Effector memory CD8-positive, alpha-beta T cell (primary cell): ENCODE measurements around the gene CYP24A1.

Experiments
- ATAC-seq: fragments of 150-1000 bp; cut with Tn5 transposase; replicated peaks from 2 replicates; pipeline ENCODE4 v1.10.0; 2021; ENCODE audit warnings: mild to moderate bottlenecking, moderate library complexity
- DNase-seq, 3 experiments: peaks; one replicate each; pipeline ENCODE4 v3.0.0; 2021
- H3K27ac Mint-ChIP-seq, 2 donors: one replicate each; pipeline ENCODE4 v1.8.0; 2022; ENCODE audit warnings: mild to moderate bottlenecking in 2 of 2, mixed read lengths in 2 of 2, moderate library complexity in 2 of 2
- H3K27me3 Mint-ChIP-seq, 2 donors: one replicate each; pipeline ENCODE4 v1.8.0; 2022; ENCODE audit warnings: mixed read lengths in 2 of 2
- H3K36me3 Mint-ChIP-seq: one replicate; pipeline ENCODE4 v1.8.0; 2022; ENCODE audit warnings: mild to moderate bottlenecking, moderate library complexity, mixed read lengths; ENCODE audit not compliant: insufficient read depth
- H3K4me1 Mint-ChIP-seq, 2 donors: one replicate each; pipeline ENCODE4 v1.8.0; 2022; ENCODE audit warnings: low read depth in 2 of 2, mixed read lengths in 2 of 2
- H3K4me3 Mint-ChIP-seq, 2 donors: one replicate each; pipeline ENCODE4 v1.8.0; 2022; ENCODE audit warnings: mild to moderate bottlenecking in 2 of 2, mixed read lengths in 2 of 2, moderate library complexity in 2 of 2
- H3K9me3 Mint-ChIP-seq, 2 donors: one replicate each; pipeline ENCODE4 v1.8.0; 2022; ENCODE audit warnings: mixed read lengths in 2 of 2

The CYP24A1 gene

DNA sequence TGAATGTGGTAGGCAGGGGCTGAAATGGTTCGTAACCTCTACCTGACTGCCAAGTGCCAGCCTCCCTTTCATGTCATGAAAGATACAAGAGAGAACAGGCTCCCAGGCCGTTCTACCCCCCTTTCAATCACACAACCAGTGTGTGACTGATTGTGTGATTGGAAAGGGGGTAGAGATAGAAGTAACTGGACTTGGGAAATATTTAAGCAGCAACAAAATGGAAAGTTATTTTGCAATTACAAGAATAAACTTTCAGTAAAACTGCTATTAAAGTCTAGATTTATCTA is 20.8 kb downstream of the CYP24A1 start:
- DNase-seq (no peak), ATAC-seq (no peak)
- Mint-ChIP-seq H3K4me3 (no peak overlapping the region), H3K27me3 (peaks cover 30 to 33% of the 10 kb centered on the region in 2 donors), H3K9me3 (no peaks in the 10 kb centered on the region), H3K36me3 (no peaks in the 10 kb centered on the region), H3K27ac (no peak overlapping the region), H3K4me1 (no peaks in the 10 kb centered on the region)

DNA sequence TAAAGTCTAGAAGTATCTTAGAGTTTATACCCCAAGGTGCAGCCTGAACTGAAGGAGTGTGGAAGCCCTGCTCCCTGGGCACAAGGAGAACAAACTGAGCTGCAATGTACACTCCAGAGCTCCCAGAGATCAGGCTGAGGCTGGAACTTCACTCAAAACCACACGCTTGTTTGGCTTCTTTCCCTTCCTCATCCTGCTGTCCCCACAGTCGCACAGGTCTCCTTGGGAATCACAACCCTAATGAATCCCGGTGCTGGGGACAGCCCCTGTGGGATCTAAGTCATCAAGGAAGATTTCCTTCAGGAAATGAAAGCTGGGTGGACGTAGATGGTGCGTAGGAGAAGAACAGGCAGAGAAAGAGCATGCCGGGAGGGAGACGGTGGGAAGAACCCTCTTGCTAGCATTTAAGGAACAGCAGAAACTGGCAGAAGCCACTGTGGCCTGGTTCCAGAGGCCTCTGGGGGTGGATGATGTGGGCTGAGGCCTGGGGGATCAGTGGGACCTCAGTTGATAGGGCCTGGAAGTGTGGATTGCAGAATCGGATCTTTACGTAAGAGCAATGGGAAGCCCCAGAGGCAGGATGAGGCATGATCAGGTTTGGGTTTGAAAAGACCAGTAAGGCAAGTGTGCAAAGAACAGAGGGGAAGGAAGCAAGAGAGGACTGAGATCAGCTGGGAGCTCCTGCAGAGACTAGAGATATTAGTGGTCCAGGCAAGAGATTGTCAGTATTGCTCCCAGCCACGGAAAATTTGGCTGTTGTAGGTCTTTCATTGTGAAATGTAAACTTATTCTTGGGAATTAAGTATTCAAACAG is 21.4 kb downstream of the CYP24A1 start:
- peaks cover 24 to 29% of the 10 kb centered on the region in 2 donors for H3K27me3 Mint-ChIP-seq
- no peaks in the 10 kb centered on the region for H3K9me3 Mint-ChIP-seq
- H3K4me3 Mint-ChIP-seq, result no peak overlapping the region
- ATAC-seq (no peak), DNase-seq (no peak)
- no peaks in the 10 kb centered on the region for H3K4me1 Mint-ChIP-seq
- H3K36me3 Mint-ChIP-seq, result no peaks in the 10 kb centered on the region
- H3K27ac Mint-ChIP-seq, result no peak overlapping the region

DNA sequence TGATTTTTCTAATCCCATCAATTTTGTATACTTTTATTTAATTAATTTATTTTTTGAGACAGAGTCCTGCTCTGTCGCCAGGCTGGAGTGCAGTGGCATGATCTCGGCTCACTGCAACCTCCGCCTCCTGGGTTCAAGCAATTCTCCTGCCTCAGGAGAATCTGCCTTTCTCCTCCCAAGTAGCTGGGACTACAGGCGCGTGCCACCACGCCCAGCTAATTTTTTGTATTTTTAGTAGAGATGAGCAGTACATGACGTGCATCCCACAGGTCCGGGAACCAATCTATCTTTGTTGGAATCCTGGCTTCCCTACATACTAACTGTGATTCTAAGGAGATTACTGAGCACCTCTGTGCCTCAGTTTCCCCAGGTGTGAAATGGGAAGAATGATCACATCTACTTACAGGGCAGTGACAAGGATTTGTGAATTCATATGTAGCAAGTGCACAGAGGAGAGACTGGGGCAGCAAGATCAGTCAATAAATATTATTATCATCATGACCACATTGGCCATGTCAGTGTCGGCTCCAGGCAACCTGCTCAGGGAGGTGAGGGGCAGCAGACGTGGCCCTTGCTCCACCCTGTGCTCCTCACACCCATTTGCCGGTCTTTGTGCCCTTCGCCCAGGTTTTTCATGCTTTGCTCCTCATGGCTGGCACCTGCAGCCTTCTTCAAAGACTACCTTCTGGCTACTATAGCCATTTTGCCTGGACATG is 22.1 kb downstream of the CYP24A1 start:
- H3K4me3 Mint-ChIP-seq, result no peak overlapping the region
- no peaks in the 10 kb centered on the region for H3K36me3 Mint-ChIP-seq
- no peak for ATAC-seq
- H3K27me3 Mint-ChIP-seq, result peaks cover 17 to 25% of the 10 kb centered on the region in 2 donors
- no peak overlapping the region for H3K27ac Mint-ChIP-seq
- H3K4me1 Mint-ChIP-seq, result no peaks in the 10 kb centered on the region
- no peaks in the 10 kb centered on the region for H3K9me3 Mint-ChIP-seq
- DNase-seq, result no peak

DNA sequence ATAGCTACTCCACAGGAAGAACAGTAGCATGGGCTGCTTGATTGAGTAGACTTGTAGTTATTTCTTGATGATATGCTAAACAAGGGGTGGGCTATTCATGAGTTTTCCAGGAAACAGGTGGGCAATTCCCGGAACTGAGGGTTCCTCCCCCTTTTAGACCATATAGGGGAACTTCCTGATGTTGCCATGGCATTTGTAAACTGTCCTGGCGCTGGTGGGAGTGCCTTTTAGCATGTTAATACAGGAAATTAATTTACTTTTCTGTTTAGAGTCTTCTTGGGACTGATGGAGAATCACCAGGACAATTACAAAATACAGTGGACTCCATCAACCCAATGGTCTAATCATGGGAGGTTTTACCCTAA is 22.7 kb downstream of the CYP24A1 start:
- H3K27ac Mint-ChIP-seq, result no peak overlapping the region

DNA sequence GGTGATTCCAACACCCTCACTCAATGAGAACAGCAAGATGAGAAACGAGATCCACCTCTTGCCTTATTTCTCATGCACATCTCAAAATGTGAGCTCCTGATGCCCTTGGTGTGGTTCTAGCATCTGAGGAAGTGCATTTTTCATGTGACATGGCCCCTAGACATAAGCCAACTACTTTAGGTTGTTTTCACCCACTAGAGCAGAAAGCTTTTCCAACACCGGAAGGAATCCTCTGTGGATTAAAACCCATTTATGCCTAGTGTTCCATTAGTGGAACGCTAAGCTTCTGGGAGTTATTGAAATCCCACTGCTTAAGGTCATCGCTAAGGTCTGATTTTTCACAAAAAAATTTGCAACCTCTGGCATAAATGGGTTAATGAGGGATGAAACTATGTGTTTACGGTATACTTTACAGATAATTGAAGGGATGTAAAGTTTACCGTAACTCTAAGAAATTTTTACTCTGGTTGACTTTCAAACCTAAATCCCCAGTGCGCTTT is 24.0 kb downstream of the CYP24A1 start:
- Mint-ChIP-seq H3K27me3 (peaks cover 17 to 38% of the 10 kb centered on the region in 2 donors), H3K36me3 (no peaks in the 10 kb centered on the region), H3K4me3 (no peak overlapping the region), H3K27ac (no peak overlapping the region), H3K4me1 (no peaks in the 10 kb centered on the region), H3K9me3 (no peaks in the 10 kb centered on the region)
- no peak for ATAC-seq
- no peak for DNase-seq

More for the DNA sequence above, 22.7 kb downstream of the CYP24A1 start:
- H3K4me3 Mint-ChIP-seq, result no peak overlapping the region
- ATAC-seq (no peak), DNase-seq (no peak)
- H3K36me3 Mint-ChIP-seq, result no peaks in the 10 kb centered on the region
- H3K4me1 Mint-ChIP-seq, result no peaks in the 10 kb centered on the region
- H3K27me3 Mint-ChIP-seq, result peaks cover 11 to 31% of the 10 kb centered on the region in 2 donors
- no peaks in the 10 kb centered on the region for H3K9me3 Mint-ChIP-seq

DNA sequence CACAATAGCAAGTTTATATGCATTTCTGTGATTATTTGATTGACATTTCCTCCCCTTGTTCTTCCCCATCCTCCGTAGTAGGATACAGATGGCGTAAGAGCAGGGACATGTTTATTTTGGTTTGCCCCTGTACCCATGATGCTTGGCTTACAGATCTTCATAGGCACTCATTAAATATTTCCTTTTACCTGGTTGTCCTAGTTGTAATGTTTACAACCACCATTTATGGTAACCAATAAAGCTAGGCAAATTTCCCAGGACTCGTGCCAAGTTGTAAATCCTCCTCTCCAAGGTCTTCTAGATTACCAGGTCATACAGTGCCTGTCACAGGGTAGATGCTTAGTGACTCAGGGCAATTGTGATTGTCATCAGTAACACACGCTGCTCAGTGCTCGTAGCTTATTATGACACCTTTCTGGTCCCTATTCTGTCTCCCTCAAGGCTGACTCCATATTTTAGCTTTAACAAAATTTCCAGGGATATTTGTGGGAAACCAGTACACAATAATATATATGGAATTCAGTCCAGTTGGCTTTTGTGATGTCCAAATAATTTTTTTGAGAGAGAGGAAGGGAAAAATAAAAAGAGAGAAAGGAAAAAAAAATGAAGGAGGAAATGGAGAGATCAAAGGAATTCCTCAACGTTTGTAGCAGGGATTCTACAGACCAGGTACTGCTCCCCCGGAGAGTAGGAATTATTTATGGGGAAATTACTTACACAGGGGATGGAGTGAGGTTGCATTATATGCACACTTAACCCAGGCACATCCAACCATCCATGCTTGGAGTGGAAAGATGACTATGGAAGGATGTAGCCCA is 24.6 kb downstream of the CYP24A1 start:
- Mint-ChIP-seq H3K9me3 (no peaks in the 10 kb centered on the region), H3K4me3 (no peak overlapping the region)
- no peak for ATAC-seq

DNA sequence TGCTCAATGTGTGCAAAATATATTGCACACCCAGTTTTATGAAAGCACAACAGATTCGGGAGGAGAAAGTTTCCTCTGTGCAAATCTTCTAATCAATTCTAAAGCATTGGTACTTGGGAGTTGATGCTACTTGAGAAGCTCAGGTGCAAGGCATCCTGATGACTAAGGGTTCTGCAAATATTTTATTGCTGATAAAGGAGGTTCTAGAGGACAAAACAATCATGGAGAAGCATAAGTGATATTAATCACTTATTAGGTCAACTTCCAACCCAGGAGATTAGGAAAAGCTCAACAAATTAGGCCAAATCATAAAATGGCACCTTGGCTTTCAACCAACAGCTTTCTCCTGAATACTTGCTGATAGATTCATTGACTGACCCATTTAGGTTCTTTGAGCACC is 27.1 kb downstream of the CYP24A1 start:
- DNase-seq (no peak), ATAC-seq (no peak)
- peaks cover 12 to 46% of the 10 kb centered on the region in 2 donors for H3K27me3 Mint-ChIP-seq
- no peak overlapping the region for H3K27ac Mint-ChIP-seq
- H3K4me3 Mint-ChIP-seq, result no peak overlapping the region
- no peaks in the 10 kb centered on the region for H3K9me3 Mint-ChIP-seq
- H3K4me1 Mint-ChIP-seq, result no peaks in the 10 kb centered on the region
- H3K36me3 Mint-ChIP-seq, result no peaks in the 10 kb centered on the region

More for the DNA sequence above, 24.6 kb downstream of the CYP24A1 start:
- Mint-ChIP-seq H3K4me1 (no peaks in the 10 kb centered on the region), H3K36me3 (no peaks in the 10 kb centered on the region), H3K27me3 (peaks cover 19 to 38% of the 10 kb centered on the region in 2 donors), H3K27ac (no peak overlapping the region)
- no peak for DNase-seq

GRCh38 chr20:54144847-54145414 is 28.9 kb downstream of the CYP24A1 start:
- no peak overlapping the region for H3K27ac Mint-ChIP-seq
- H3K9me3 Mint-ChIP-seq, result no peaks in the 10 kb centered on the region
- no peak for DNase-seq
- no peak overlapping the region for H3K4me3 Mint-ChIP-seq
- no peak for ATAC-seq
- peaks cover 10 to 51% of the 10 kb centered on the region in 2 donors for H3K27me3 Mint-ChIP-seq
- H3K36me3 Mint-ChIP-seq, result no peaks in the 10 kb centered on the region
- H3K4me1 Mint-ChIP-seq, result no peaks in the 10 kb centered on the region

- no peaks in the 10 kb centered on the region for H3K4me1 Mint-ChIP-seq
- H3K36me3 Mint-ChIP-seq, result no peaks in the 10 kb centered on the region
- no peaks in the 10 kb centered on the region for H3K9me3 Mint-ChIP-seq
- no peak overlapping the region for H3K4me3 Mint-ChIP-seq
- peaks cover 10 to 25% of the 10 kb centered on the region in 2 donors for H3K27me3 Mint-ChIP-seq
- ATAC-seq, result no peak
- H3K27ac Mint-ChIP-seq, result no peak overlapping the region
- no peak for DNase-seq
Observed at GRCh38 chr20:54140927-54141566, 32.7 kb downstream of the CYP24A1 start.

- Mint-ChIP-seq H3K27ac (no peak overlapping the region), H3K4me3 (no peak overlapping the region), H3K27me3 (peaks cover 8 to 24% of the 10 kb centered on the region in 2 donors), H3K36me3 (no peaks in the 10 kb centered on the region), H3K4me1 (no peaks in the 10 kb centered on the region), H3K9me3 (no peaks in the 10 kb centered on the region)
- DNase-seq (no peak), ATAC-seq (no peak)
Observed at GRCh38 chr20:54140486-54140885, 33.3 kb downstream of the CYP24A1 start.

DNA sequence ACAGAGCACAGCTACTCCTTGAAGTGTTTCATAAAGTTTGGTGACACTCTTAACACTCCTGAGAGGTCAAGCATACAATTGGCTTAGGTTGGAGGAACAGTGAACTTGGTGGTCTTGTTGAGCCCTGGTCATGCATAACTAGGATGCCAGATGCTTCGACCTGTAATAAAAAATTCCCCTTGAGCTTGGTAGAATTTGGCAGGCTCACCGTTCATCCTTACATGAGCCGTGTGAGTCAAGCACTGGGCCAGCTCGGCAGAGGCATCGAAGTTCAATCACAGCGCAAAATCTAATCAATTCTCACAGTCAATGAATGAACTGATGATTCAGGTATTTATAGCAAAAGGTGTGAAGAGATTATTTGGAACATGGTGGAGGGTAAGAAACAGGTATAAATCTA is 33.7 kb downstream of the CYP24A1 start:
- DNase-seq (no peak), ATAC-seq (no peak)
- Mint-ChIP-seq H3K27me3 (peaks cover 4 to 20% of the 10 kb centered on the region in 2 donors), H3K9me3 (no peaks in the 10 kb centered on the region), H3K4me3 (no peak overlapping the region), H3K36me3 (no peaks in the 10 kb centered on the region), H3K4me1 (no peaks in the 10 kb centered on the region), H3K27ac (no peak overlapping the region)

DNA sequence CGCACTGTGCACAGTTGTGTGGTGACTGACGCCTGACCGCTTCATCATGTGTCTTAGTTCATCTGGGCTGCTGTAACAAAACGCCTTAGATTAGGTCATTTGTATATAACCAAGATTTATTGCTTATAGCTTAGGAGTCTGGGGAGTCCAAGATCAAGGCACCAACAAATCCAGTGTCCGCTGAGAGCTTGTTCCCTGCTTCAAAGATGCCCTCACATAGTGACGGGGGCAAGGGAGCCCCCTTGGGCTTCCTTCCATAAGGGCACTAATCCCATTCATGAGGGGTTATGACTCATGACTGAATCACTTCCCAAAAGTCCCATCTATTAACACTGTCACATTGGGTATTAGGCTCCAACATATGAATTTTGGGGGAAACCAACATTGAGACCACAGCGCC is 34.6 kb downstream of the CYP24A1 start:
- Mint-ChIP-seq H3K36me3 (no peaks in the 10 kb centered on the region), H3K27ac (no peak overlapping the region), H3K27me3 (peaks cover 0 to 18% of the 10 kb centered on the region in 2 donors), H3K9me3 (no peaks in the 10 kb centered on the region), H3K4me1 (no peaks in the 10 kb centered on the region), H3K4me3 (no peak overlapping the region)
- ATAC-seq (no peak), DNase-seq (no peak)

DNA sequence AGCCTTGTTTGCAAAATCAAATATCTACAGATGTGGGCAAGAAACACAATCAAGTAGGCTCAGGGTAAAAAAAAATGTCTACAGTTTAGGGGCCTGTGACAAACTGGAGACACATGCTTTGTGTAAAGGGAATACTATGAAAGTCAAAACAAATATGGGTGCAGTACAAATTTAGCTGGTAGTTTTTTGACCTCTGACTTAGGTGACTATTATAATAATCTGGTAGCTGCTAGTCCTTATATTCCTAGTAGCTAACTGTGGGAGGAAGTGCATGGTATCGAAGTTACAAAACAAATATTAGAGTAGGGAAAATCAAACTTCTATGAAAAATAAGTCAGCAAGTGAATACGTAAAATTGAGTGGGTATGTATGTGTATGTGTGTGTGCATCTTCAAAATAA is 35.4 kb downstream of the CYP24A1 start:
- DNase-seq (no peak), ATAC-seq (no peak)
- H3K9me3 Mint-ChIP-seq, result no peaks in the 10 kb centered on the region

More for the DNA sequence above, 35.4 kb downstream of the CYP24A1 start:
- H3K27ac Mint-ChIP-seq, result no peak overlapping the region
- no peaks in the 10 kb centered on the region for H3K4me1 Mint-ChIP-seq
- no peak overlapping the region for H3K4me3 Mint-ChIP-seq
- peaks cover 0 to 18% of the 10 kb centered on the region in 2 donors for H3K27me3 Mint-ChIP-seq
- H3K36me3 Mint-ChIP-seq, result no peaks in the 10 kb centered on the region
